ENCODE results near the gene WDR37. TPM values are rescaled to one million over a fixed set of nuclear protein-coding genes. Genes with fewer than 3 reads are reported as not detected.

Gene WDR37
- total and polyA plus RNA-seq, 9 of the 15 experiments (the other 6 are each of a cell fraction or from before 2014, with no cell fraction given): 2.3 to 11.6 (median 6.7) TPM

GRCh38 chr10:1166101-1166827, 110.1 kb downstream of the WDR37 start:
- WGBS (ENCODE audit: insufficient coverage, low coverage, missing lambda C conversion rate): 48% methylated on average over 10 of the region's 15 CpGs
- H3K9ac ChIP-seq (ENCODE audit: insufficient read depth in 1 of 2, low read depth in 2 of 2, low read length in 2 of 2): no peak overlapping the region
- CTCF ChIA-PET (ENCODE audit: low intra/inter-chr PET ratio): no interaction called here
- peaks cover 0 to 19% of the 10 kb centered on the region in 2 experiments; a peak in 3 of 5 replicates for H3K4me1 ChIP-seq (replicated peaks in 1 of 2; ENCODE audit: control insufficient read depth in 2 of 2, insufficient read depth in 2 of 2, low read length in 2 of 2)
- peaks cover 17% of the 10 kb centered on the region for H3K36me3 ChIP-seq (ENCODE audit: control insufficient read depth, insufficient read depth, low read length)
- H4K20me1 ChIP-seq (replicated peaks; ENCODE audit: control insufficient read depth, insufficient read depth, low read length): peaks cover 21% of the 10 kb centered on the region
- no peak overlapping the region for H3K4me3 ChIP-seq
- no peak overlapping the region for H3K4me2 ChIP-seq (ENCODE audit: insufficient read depth, low read length)
- in situ Hi-C loops (cut with MboI) (no loop called here), intact Hi-C loops (cut with micrococcal nuclease) (no loop called here)
- peaks cover 19 to 34% of the 10 kb centered on the region in 2 experiments; a peak in 3 of 5 replicates for H3K27me3 ChIP-seq (ENCODE audit: control insufficient read depth in 2 of 2, insufficient read depth in 2 of 2, low read length in 2 of 2)
- FAIRE-seq: no peak
- no peak overlapping the region for H3K27ac ChIP-seq (ENCODE audit: extremely low read depth, low read depth, low read length)
- POLR2A ChIA-PET: interaction anchor here (0.6 to 1.3 kb wide), 2 partner anchors 11 to 20 kb away, joined by 3 read pairs; no protein-coding TSS in a partner anchor
- peaks cover 3% of the 10 kb centered on the region; the same call in 1 of the 2 replicates for H3K9me3 ChIP-seq (replicated peaks; ENCODE audit: control insufficient read depth, insufficient read depth, low read depth, low read length)
- peaks cover 3% of the 10 kb centered on the region for H3K79me2 ChIP-seq (ENCODE audit: control insufficient read depth, insufficient read depth, low read length)
- BruUV-seq (replicated peaks): no TSS peak
- no peak for DNase-seq (ENCODE audit: extremely low read depth in 1 of 4, low spot score in 3 of 4)
- no peak overlapping the region for H2AFZ ChIP-seq (ENCODE audit: low read depth, low read length)
- no peak for ATAC-seq
- H3K9me1 ChIP-seq (ENCODE audit: control insufficient read depth, insufficient read depth, low read length): no peaks in the 10 kb centered on the region
- TF ChIP-seq MIER1 (IDR thresholded peaks at IDR 0.05; ENCODE audit: low read depth) (no peak), ELF1 (tag; IDR thresholded peaks at IDR 0.05) (no peak), ZNF184 (CRISPR knock-in tag; IDR thresholded peaks at IDR 0.05) (no peak), HDAC1 (IDR thresholded peaks at IDR 0.05) (no peak), ARNT (IDR thresholded peaks at IDR 0.05) (no peak), NR0B1 (IDR thresholded peaks at IDR 0.05; ENCODE audit: partially characterized antibody) (no peak), JUNB (CRISPR knock-in tag; conservative IDR thresholded peaks at IDR 0.05) (no peak), CREB3L1 (IDR thresholded peaks at IDR 0.05; ENCODE audit: borderline replicate concordance, low read depth) (no peak), ADNP (tag; IDR thresholded peaks at IDR 0.05) (no peak), EP400 (IDR thresholded peaks at IDR 0.05) (no peak), ZNF140 (CRISPR knock-in tag; IDR thresholded peaks at IDR 0.05) (no peak), RBBP5 (IDR thresholded peaks at IDR 0.05; ENCODE audit: borderline replicate concordance, insufficient read depth, low read length, poor library complexity, severe bottlenecking) (no peak), TEAD1 (CRISPR knock-in tag; IDR thresholded peaks at IDR 0.05) (no peak), ZNF785 (CRISPR knock-in tag; IDR thresholded peaks at IDR 0.05) (no peak)

Data from K562 (cell line).